K562 (cell line): ENCODE results near the gene LTBR. TPM values are rescaled to one million over a fixed set of nuclear protein-coding genes. Genes with fewer than 3 reads are reported as not detected.

Source experiments
- ARID1B ChIP-seq: fragments of 450-650 bp; IDR thresholded peaks from 2 replicates; pipeline ENCODE4 v1.6.1; 2016; ENCODE audit warnings: antibody characterized with exemption, mild to moderate bottlenecking, inconsistent platforms
- ETV5 ChIP-seq: sonication (generic); formaldehyde crosslinking; IDR thresholded peaks from 2 replicates; pipeline ENCODE4 v1.4.0; 2020; ENCODE audit warnings: low read depth, mild to moderate bottlenecking, missing genetic modification reagents
- FOXM1 ChIP-seq, 2 experiments: fragments of 450-650 bp in 1 of 2; sonication (generic) in 1 of 2; formaldehyde crosslinking in 1 of 2; IDR thresholded peaks; 2 replicates each; pipeline versions ENCODE4 v1.6.1 to v1.9.0; 2017 to 2022; ENCODE audit warnings: low read depth in 2 of 2, mild to moderate bottlenecking in 2 of 2, missing genetic modification reagents in 1 of 2, moderate library complexity in 1 of 2
- MXI1 ChIP-seq: IDR thresholded peaks from 2 replicates; pipeline ENCODE4 v1.6.1; 2011; ENCODE audit warnings: low read depth, mild to moderate bottlenecking, improper control_type of control experiment, low read length
- NCOA6 ChIP-seq: fragments of 450-650 bp; IDR thresholded peaks from 2 replicates; pipeline ENCODE4 v1.6.1; 2017; ENCODE audit warnings: mild to moderate bottlenecking
- PCBP1 ChIP-seq: fragments of 200-400 bp; formaldehyde crosslinking; IDR thresholded peaks from 2 replicates; pipeline ENCODE4 v1.6.1; 2018; ENCODE audit warnings: mild to moderate bottlenecking, low read depth, low read length; ENCODE audit not compliant: poor library complexity, severe bottlenecking
- PHF21A ChIP-seq: fragments of 450-650 bp; IDR thresholded peaks from 2 replicates; pipeline ENCODE4 v1.6.1; 2017; ENCODE audit warnings: low read depth, borderline replicate concordance
- POLR2A ChIP-seq: fragments of 450-650 bp; conservative IDR thresholded peaks from 2 replicates; pipeline ENCODE4 v1.6.1; 2016
- PTTG1 ChIP-seq: fragments of 450-650 bp; IDR thresholded peaks from 2 replicates; pipeline ENCODE4 v1.6.1; 2016; ENCODE audit warnings: low read depth, mild to moderate bottlenecking, missing genetic modification characterization, missing compliant biosample characterization
- RBM15 ChIP-seq: fragments of 200-400 bp; formaldehyde crosslinking; IDR thresholded peaks from 2 replicates; pipeline ENCODE4 v1.6.1; 2018; ENCODE audit warnings: mild to moderate bottlenecking, low read length, moderate library complexity; ENCODE audit not compliant: insufficient read depth
- SETDB1 ChIP-seq: IDR thresholded peaks from one replicate; pipeline ENCODE4 v1.6.1; 2012; ENCODE audit warnings: low read length, control low read depth, inconsistent platforms
- SIN3B ChIP-seq: fragments of 450-650 bp; IDR thresholded peaks from 2 replicates; pipeline ENCODE4 v1.6.1; 2017; ENCODE audit warnings: low read depth, mild to moderate bottlenecking, moderate library complexity
- SMARCB1 ChIP-seq: IDR thresholded peaks from 2 replicates; pipeline ENCODE4 v1.6.1; 2011; ENCODE audit warnings: improper control_type of control experiment, low read depth; ENCODE audit not compliant: insufficient read length
- SOX6 ChIP-seq: fragments of 450-650 bp; IDR thresholded peaks from 2 replicates; pipeline ENCODE4 v1.6.1; 2014; ENCODE audit warnings: mild to moderate bottlenecking
- SRF ChIP-seq, 2 experiments: fragments of 250-450, 450-650 bp in 1 of 2; sonication (Bioruptor Pico) in 1 of 2; sonication (generic) in 1 of 2; formaldehyde crosslinking; IDR thresholded peaks; 2 replicates each; pipeline versions ENCODE4 v1.5.0 to v1.5.1; 2020 to 2022; ENCODE audit warnings: mild to moderate bottlenecking in 1 of 2, missing genetic modification reagents in 1 of 2
- ZFP1 ChIP-seq: fragments of 450-650 bp; formaldehyde crosslinking; IDR thresholded peaks from 2 replicates; pipeline ENCODE4 v1.4.0; 2020; ENCODE audit warnings: mild to moderate bottlenecking, mixed read lengths
- ZFX ChIP-seq: sonication (generic); formaldehyde crosslinking; IDR thresholded peaks from 2 replicates; pipeline ENCODE4 v1.8.0; 2022; ENCODE audit warnings: mild to moderate bottlenecking, missing genetic modification reagents, moderate library complexity
- ZNF699 ChIP-seq: fragments of 250-450 bp; sonication (Bioruptor Pico); IDR thresholded peaks from 2 replicates; pipeline ENCODE4 v1.8.0; 2021; ENCODE audit warnings: mild to moderate bottlenecking, moderate library complexity; ENCODE audit not compliant: insufficient replicate concordance
- ZNF77 ChIP-seq: fragments of 250-450 bp; sonication (Bioruptor Pico); IDR thresholded peaks from 2 replicates; pipeline ENCODE4 v1.5.0; 2020
- polyA plus RNA-seq, 8 experiments: library from polyadenylated mRNA; depleted of rRNA in 4 of 8; stranded (reverse) in 5 of 8; unstranded in 3 of 8; fragments of >200 nt; fragmentation: Nextera tagmentation in 2 of 8; fragmentation: Illumina TruSeq in 1 of 8; extraction: Ambion mirVana in 2 of 8; extraction: Trizol in 1 of 8; gene quantifications; 2 replicates each; pipeline versions ENCODE4 v1.2.1 to v1.2.3, GENCODE V29; 2011 to 2014; ENCODE audit warnings: inconsistent platforms in 1 of 8, missing spikeins in 1 of 8
- total RNA-seq, 7 experiments: library from RNA; depleted of rRNA in 6 of 7; stranded (reverse); fragments of >200 nt in 6 of 7; fragmentation: Illumina TruSeq in 2 of 7; extraction: Trizol in 2 of 7; gene quantifications; 2 replicates each; pipeline versions ENCODE4 v1.2.1 to v1.2.3, GENCODE V29; 2011 to 2021; ENCODE audit warnings: low replicate concordance in 1 of 7
- TF ChIP-seq, protein P1 (sequence below): fragments of 450-650 bp; formaldehyde crosslinking; IDR thresholded peaks from 2 replicates; pipeline ENCODE4 v1.4.0; 2020; ENCODE audit warnings: mild to moderate bottlenecking, moderate library complexity
- TF ChIP-seq, protein P2 (sequence below): fragments of 450-650 bp; formaldehyde crosslinking; IDR thresholded peaks from 2 replicates; pipeline ENCODE4 v1.4.0; 2020; ENCODE audit warnings: mild to moderate bottlenecking, moderate library complexity
- TF ChIP-seq, protein P3 (sequence below): fragments of 200-400 bp; formaldehyde crosslinking; IDR thresholded peaks from 2 replicates; pipeline ENCODE4 v1.6.1; 2017; ENCODE audit warnings: mild to moderate bottlenecking, low read depth, low read length, moderate library complexity
- TF ChIP-seq, protein P4 (sequence below), 2 experiments: IDR thresholded peaks; 2 replicates each; pipeline ENCODE4 v1.6.1; 2011; ENCODE audit warnings: borderline replicate concordance in 1 of 2, control low read depth in 1 of 2, low read depth in 1 of 2, low read length in 1 of 2, mild to moderate bottlenecking in 1 of 2, mixed read lengths in 1 of 2, moderate library complexity in 1 of 2; ENCODE audit not compliant: insufficient read depth in 1 of 2, insufficient read length in 1 of 2, poor library complexity in 1 of 2, severe bottlenecking in 1 of 2; ENCODE audit errors: extremely low read depth in 1 of 2

The LTBR gene
- total and polyA plus RNA-seq, 9 of the 15 experiments (the other 6 are each of a cell fraction or from before 2014, with no cell fraction given) = 0.96 to 69.0 (median 35.3) TPM

DNA sequence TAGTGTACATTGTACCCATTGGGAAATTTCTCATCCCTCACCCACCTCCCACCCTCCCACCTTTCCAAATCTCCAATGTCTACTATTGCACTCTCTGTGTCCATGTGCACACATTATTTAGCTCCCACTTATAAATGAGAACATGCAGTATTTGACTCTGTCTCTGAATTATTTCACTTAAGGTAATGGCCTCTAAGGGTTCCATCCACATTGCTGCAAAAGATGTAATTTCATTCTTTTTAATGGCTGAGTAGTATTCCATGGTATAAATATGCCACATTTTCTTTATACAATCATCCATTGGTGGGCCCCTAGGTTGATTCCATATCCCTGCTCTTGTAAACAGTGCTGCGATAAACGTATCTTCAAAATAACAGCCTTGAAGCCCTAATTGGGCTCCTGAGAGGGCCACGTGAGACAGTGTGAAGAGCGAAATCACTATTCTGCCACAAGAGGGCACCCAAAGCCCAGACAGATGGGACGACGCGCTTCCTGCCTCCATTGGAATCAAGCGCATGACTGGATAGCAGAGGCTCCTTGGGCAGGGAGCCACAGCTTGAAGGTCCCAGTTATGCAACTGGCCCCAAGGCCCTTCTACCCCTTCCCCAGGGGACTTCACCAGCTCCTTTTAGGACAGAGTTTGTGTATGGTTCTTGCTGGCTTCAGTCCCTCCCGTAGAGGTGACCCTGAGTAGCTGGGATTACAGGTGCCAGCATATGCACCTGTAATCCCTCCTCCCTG is 39.5 kb downstream of the LTBR start (continued):
- TF ChIP-seq, protein P1, sequence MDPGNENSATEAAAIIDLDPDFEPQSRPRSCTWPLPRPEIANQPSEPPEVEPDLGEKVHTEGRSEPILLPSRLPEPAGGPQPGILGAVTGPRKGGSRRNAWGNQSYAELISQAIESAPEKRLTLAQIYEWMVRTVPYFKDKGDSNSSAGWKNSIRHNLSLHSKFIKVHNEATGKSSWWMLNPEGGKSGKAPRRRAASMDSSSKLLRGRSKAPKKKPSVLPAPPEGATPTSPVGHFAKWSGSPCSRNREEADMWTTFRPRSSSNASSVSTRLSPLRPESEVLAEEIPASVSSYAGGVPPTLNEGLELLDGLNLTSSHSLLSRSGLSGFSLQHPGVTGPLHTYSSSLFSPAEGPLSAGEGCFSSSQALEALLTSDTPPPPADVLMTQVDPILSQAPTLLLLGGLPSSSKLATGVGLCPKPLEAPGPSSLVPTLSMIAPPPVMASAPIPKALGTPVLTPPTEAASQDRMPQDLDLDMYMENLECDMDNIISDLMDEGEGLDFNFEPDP (CRISPR knock-in tag) = no peak
- TF ChIP-seq, protein P2, sequence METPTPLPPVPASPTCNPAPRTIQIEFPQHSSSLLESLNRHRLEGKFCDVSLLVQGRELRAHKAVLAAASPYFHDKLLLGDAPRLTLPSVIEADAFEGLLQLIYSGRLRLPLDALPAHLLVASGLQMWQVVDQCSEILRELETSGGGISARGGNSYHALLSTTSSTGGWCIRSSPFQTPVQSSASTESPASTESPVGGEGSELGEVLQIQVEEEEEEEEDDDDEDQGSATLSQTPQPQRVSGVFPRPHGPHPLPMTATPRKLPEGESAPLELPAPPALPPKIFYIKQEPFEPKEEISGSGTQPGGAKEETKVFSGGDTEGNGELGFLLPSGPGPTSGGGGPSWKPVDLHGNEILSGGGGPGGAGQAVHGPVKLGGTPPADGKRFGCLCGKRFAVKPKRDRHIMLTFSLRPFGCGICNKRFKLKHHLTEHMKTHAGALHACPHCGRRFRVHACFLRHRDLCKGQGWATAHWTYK (CRISPR knock-in tag) = no peak
- TF ChIP-seq ZNF699 (CRISPR knock-in tag) = no peak
- TF ChIP-seq ARID1B = no peak
- TF ChIP-seq ZFX (CRISPR knock-in tag) = no peak
- no peak for TF ChIP-seq MXI1
- TF ChIP-seq SRF (CRISPR knock-in tag; IDR thresholded peaks at IDR 0.05) = no peak
- TF ChIP-seq, protein P3, sequence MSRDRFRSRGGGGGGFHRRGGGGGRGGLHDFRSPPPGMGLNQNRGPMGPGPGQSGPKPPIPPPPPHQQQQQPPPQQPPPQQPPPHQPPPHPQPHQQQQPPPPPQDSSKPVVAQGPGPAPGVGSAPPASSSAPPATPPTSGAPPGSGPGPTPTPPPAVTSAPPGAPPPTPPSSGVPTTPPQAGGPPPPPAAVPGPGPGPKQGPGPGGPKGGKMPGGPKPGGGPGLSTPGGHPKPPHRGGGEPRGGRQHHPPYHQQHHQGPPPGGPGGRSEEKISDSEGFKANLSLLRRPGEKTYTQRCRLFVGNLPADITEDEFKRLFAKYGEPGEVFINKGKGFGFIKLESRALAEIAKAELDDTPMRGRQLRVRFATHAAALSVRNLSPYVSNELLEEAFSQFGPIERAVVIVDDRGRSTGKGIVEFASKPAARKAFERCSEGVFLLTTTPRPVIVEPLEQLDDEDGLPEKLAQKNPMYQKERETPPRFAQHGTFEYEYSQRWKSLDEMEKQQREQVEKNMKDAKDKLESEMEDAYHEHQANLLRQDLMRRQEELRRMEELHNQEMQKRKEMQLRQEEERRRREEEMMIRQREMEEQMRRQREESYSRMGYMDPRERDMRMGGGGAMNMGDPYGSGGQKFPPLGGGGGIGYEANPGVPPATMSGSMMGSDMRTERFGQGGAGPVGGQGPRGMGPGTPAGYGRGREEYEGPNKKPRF = no peak
- no peak for TF ChIP-seq PHF21A
- TF ChIP-seq FOXM1 (IDR thresholded peaks at IDR 0.05; ENCODE audit: low read depth) = no peak
- TF ChIP-seq FOXM1 (CRISPR knock-in tag; IDR thresholded peaks at IDR 0.05; ENCODE audit: low read depth) = no peak
- TF ChIP-seq NCOA6 = no peak
- TF ChIP-seq SETDB1 = no peak
- TF ChIP-seq ZFP1 (CRISPR knock-in tag) = no peak
- no peak for TF ChIP-seq POLR2A
- TF ChIP-seq ETV5 = no peak
- no peak for TF ChIP-seq PTTG1
- no peak for TF ChIP-seq PCBP1
- TF ChIP-seq, protein P4, sequence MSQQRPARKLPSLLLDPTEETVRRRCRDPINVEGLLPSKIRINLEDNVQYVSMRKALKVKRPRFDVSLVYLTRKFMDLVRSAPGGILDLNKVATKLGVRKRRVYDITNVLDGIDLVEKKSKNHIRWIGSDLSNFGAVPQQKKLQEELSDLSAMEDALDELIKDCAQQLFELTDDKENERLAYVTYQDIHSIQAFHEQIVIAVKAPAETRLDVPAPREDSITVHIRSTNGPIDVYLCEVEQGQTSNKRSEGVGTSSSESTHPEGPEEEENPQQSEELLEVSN (IDR thresholded peaks at IDR 0.05; ENCODE audit: borderline replicate concordance in 1 of 2, extremely low read depth in 1 of 2, insufficient read depth in 1 of 2, insufficient read length in 1 of 2, low read depth in 1 of 2, low read length in 1 of 2, poor library complexity in 1 of 2, severe bottlenecking in 1 of 2) = peak; percentile 72 to 90
- TF ChIP-seq SOX6 = no peak
- no peak for TF ChIP-seq ZNF77
- no peak for TF ChIP-seq SIN3B
- TF ChIP-seq SMARCB1 = no peak
- no peak for TF ChIP-seq RBM15
